CD4-positive, alpha-beta T cell treated with Interleukin-15 for 4 hours (primary cell): ENCODE measurements around the gene CLC.
"Not testable (repeated sequence)": the region's sequence is repeated elsewhere in the genome, so short reads cannot be mapped to it uniquely, and the experiment has no call there.

Experiments used
- DNase-seq: peaks from one replicate; pipeline ENCODE4 v3.0.0-alpha.2; 2020; ENCODE audit warnings: low spot score

CLC gene

GRCh38 chr19:39737891-39738290 lies at the start of gene CLC:
Gene CLC, minus strand, starts transcription at chr19:39738029. Its CDS starts 77 bp downstream, at chr19:39737952.
- no peak for DNase-seq

GRCh38 chr19:39780894-39781293 lies 43.1 kb upstream of the CLC start:
- no peak for DNase-seq

- no peak for DNase-seq
Measured at GRCh38 chr19:39778763-39779162, 40.9 kb upstream of the CLC start, which contains the start of gene LEUTX. Gene LEUTX, plus strand, starts transcription at chr19:39778854. Its CDS starts 67 bp downstream, at chr19:39778921.

- DNase-seq: no peak
Measured at GRCh38 chr19:39768786-39769185, 31.0 kb upstream of the CLC start.

- no peak for DNase-seq
Measured at GRCh38 chr19:39768334-39768733, 30.5 kb upstream of the CLC start.

- peak; percentile 34 for DNase-seq
Measured at GRCh38 chr19:39765091-39766076, 27.6 kb upstream of the CLC start.

- DNase-seq: not testable (repeated sequence)
Measured at GRCh38 chr19:39761851-39762250, 24.0 kb upstream of the CLC start.

- DNase-seq: no peak
Measured at GRCh38 chr19:39759457-39760184, 21.8 kb upstream of the CLC start.

- no peak for DNase-seq
Measured at GRCh38 chr19:39754971-39755370, 17.1 kb upstream of the CLC start.

GRCh38 chr19:39754544-39754943 lies 16.7 kb upstream of the CLC start:
- no peak for DNase-seq

GRCh38 chr19:39752795-39753194 lies 15.0 kb upstream of the CLC start:
- DNase-seq: no peak

- DNase-seq: no peak
Measured at GRCh38 chr19:39752390-39752789, 14.6 kb upstream of the CLC start.

GRCh38 chr19:39749981-39750380 lies 12.2 kb upstream of the CLC start:
- no peak for DNase-seq

GRCh38 chr19:39746836-39747529 lies 9.2 kb upstream of the CLC start:
- DNase-seq: no peak

- no peak for DNase-seq
Measured at GRCh38 chr19:39745643-39746042, 7.8 kb upstream of the CLC start.

- DNase-seq: no peak
Measured at GRCh38 chr19:39740395-39740794, 2.6 kb upstream of the CLC start.

- DNase-seq: no peak
Measured at GRCh38 chr19:39738814-39739213, 985 bp upstream of the CLC start.

- DNase-seq: no peak
Measured at GRCh38 chr19:39737351-39737750, 478 bp downstream of the CLC start.

- no peak for DNase-seq
Measured at GRCh38 chr19:39736088-39736487, 1.7 kb downstream of the CLC start.

- DNase-seq: no peak
Measured at GRCh38 chr19:39735688-39736087, 2.1 kb downstream of the CLC start.

- DNase-seq: no peak
Measured at GRCh38 chr19:39733841-39734240, 4.0 kb downstream of the CLC start.

- no peak for DNase-seq
Measured at GRCh38 chr19:39731685-39732084, 6.1 kb downstream of the CLC start.
